ENCODE results near the gene P2RY2. TPM values are rescaled to one million over a fixed set of nuclear protein-coding genes. Genes with fewer than 3 reads are reported as not detected.

P2RY2 gene
- total and polyA plus RNA-seq, 3 donors from 2014 or later: 0.94 to 3.6 (median 2.0) TPM

- H3K27ac ChIP-seq: no peak overlapping the region
Measured at GRCh38 chr11:73200256-73200655, 17.8 kb upstream of the P2RY2 start.

GRCh38 chr11:73201249-73201648 lies 16.8 kb upstream of the P2RY2 start:
- TF ChIP-seq POLR2A (IDR thresholded peaks at IDR 0.05): no peak
- no peak for TF ChIP-seq CTCF (IDR thresholded peaks at IDR 0.05)
- H3K4me1 ChIP-seq: no peaks in the 10 kb centered on the region
- DNase-seq: no peak
- intact Hi-C loops (cut with DNase I; ENCODE audit: low total_unique reads): no loop called here
- no peak overlapping the region for H3K27ac ChIP-seq
- H3K4me3 ChIP-seq: no peak overlapping the region
- no peaks in the 10 kb centered on the region for H3K27me3 ChIP-seq
- 85 to 92% methylated on average over 4 to 6 of the region's 6 CpGs for WGBS, 2 donors
- no peaks in the 10 kb centered on the region for H3K9me3 ChIP-seq
- H3K36me3 ChIP-seq (ENCODE audit: low read depth, missing control alignments): no peaks in the 10 kb centered on the region

More at GRCh38 chr11:73200256-73200655, 17.8 kb upstream of the P2RY2 start:
- no peak overlapping the region for H3K4me3 ChIP-seq
- TF ChIP-seq CTCF (IDR thresholded peaks at IDR 0.05): no peak
- TF ChIP-seq POLR2A (IDR thresholded peaks at IDR 0.05): no peak
- no peak for DNase-seq
- H3K9me3 ChIP-seq: no peaks in the 10 kb centered on the region
- H3K36me3 ChIP-seq (ENCODE audit: low read depth, missing control alignments): no peaks in the 10 kb centered on the region
- H3K27me3 ChIP-seq: no peaks in the 10 kb centered on the region
- no peaks in the 10 kb centered on the region for H3K4me1 ChIP-seq
- intact Hi-C loops (cut with DNase I; ENCODE audit: low total_unique reads): no loop called here

GRCh38 chr11:73201888-73202780 lies 15.9 kb upstream of the P2RY2 start:
- H3K4me3 ChIP-seq: no peak overlapping the region
- no peak for TF ChIP-seq CTCF (IDR thresholded peaks at IDR 0.05)
- no peak for TF ChIP-seq POLR2A (IDR thresholded peaks at IDR 0.05)
- 93 to 100% methylated on average over 8 of the region's 8 CpGs for WGBS, 2 donors
- H3K27ac ChIP-seq: no peak overlapping the region
- H3K36me3 ChIP-seq (ENCODE audit: low read depth, missing control alignments): no peaks in the 10 kb centered on the region
- no peak for DNase-seq
- intact Hi-C loops (cut with DNase I; ENCODE audit: low total_unique reads): no loop called here
- H3K9me3 ChIP-seq: no peaks in the 10 kb centered on the region
- no peaks in the 10 kb centered on the region for H3K4me1 ChIP-seq
- no peaks in the 10 kb centered on the region for H3K27me3 ChIP-seq

GRCh38 chr11:73203322-73203721 lies 14.8 kb upstream of the P2RY2 start:
- TF ChIP-seq CTCF (IDR thresholded peaks at IDR 0.05) (no peak), POLR2A (IDR thresholded peaks at IDR 0.05) (no peak)
- H3K27me3 ChIP-seq: no peaks in the 10 kb centered on the region
- no peaks in the 10 kb centered on the region for H3K36me3 ChIP-seq (ENCODE audit: low read depth, missing control alignments)
- DNase-seq: no peak
- H3K27ac ChIP-seq: no peak overlapping the region
- 91 to 93% methylated on average over 6 of the region's 6 CpGs for WGBS, 2 donors
- intact Hi-C loops (cut with DNase I; ENCODE audit: low total_unique reads): no loop called here
- H3K4me3 ChIP-seq: no peak overlapping the region
- H3K9me3 ChIP-seq: no peaks in the 10 kb centered on the region
- no peaks in the 10 kb centered on the region for H3K4me1 ChIP-seq

GRCh38 chr11:73203790-73204189 lies 14.3 kb upstream of the P2RY2 start:
- H3K27ac ChIP-seq: no peak overlapping the region
- no peak for DNase-seq

More at GRCh38 chr11:73203790-73204189, 14.3 kb upstream of the P2RY2 start:
- Histone ChIP-seq H3K36me3 (ENCODE audit: low read depth, missing control alignments) (no peaks in the 10 kb centered on the region), H3K4me1 (no peaks in the 10 kb centered on the region), H3K9me3 (no peaks in the 10 kb centered on the region), H3K27me3 (no peaks in the 10 kb centered on the region), H3K4me3 (no peak overlapping the region)
- 78 to 85% methylated on average over 4 of the region's 4 CpGs for WGBS, 2 donors
- TF ChIP-seq CTCF (IDR thresholded peaks at IDR 0.05) (no peak), POLR2A (IDR thresholded peaks at IDR 0.05) (no peak)
- intact Hi-C loops (cut with DNase I; ENCODE audit: low total_unique reads): no loop called here
